Measurements from ENCODE around the gene KIF20B. TPM values are rescaled to one million over a fixed set of nuclear protein-coding genes. Genes with fewer than 3 reads are reported as not detected.

Gene KIF20B
- total and polyA plus RNA-seq, 2 of the 13 experiments (the other 11 are each of a cell fraction or from before 2014, with no cell fraction given), result 3.5 to 38.6 TPM

- peak; percentile 68 for TF ChIP-seq HNF1B (CRISPR knock-in tag; IDR thresholded peaks at IDR 0.05)
- no peak for TF ChIP-seq MTA1 (CRISPR knock-in tag; IDR thresholded peaks at IDR 0.05; ENCODE audit: borderline replicate concordance)
- TF ChIP-seq ZNF501 (CRISPR knock-in tag; IDR thresholded peaks at IDR 0.05), result no peak
- no peak for TF ChIP-seq BCL3 (CRISPR knock-in tag; IDR thresholded peaks at IDR 0.05)
- no peak for TF ChIP-seq ERF (CRISPR knock-in tag; IDR thresholded peaks at IDR 0.05)
- no peak for TF ChIP-seq ZNF10 (CRISPR knock-in tag; IDR thresholded peaks at IDR 0.05; ENCODE audit: borderline replicate concordance, low read depth)
- TF ChIP-seq HOMEZ (CRISPR knock-in tag; IDR thresholded peaks at IDR 0.05; ENCODE audit: low read depth), result peak; percentile 47; the same call in 1 of the 2 replicates
- TF ChIP-seq, protein P1, sequence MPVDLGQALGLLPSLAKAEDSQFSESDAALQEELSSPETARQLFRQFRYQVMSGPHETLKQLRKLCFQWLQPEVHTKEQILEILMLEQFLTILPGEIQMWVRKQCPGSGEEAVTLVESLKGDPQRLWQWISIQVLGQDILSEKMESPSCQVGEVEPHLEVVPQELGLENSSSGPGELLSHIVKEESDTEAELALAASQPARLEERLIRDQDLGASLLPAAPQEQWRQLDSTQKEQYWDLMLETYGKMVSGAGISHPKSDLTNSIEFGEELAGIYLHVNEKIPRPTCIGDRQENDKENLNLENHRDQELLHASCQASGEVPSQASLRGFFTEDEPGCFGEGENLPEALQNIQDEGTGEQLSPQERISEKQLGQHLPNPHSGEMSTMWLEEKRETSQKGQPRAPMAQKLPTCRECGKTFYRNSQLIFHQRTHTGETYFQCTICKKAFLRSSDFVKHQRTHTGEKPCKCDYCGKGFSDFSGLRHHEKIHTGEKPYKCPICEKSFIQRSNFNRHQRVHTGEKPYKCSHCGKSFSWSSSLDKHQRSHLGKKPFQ (CRISPR knock-in tag; IDR thresholded peaks at IDR 0.05; ENCODE audit: insufficient replicate concordance), result no peak
- no peak for TF ChIP-seq ZNF816 (CRISPR knock-in tag; IDR thresholded peaks at IDR 0.05; ENCODE audit: borderline replicate concordance)
- TF ChIP-seq ZMYM4 (CRISPR knock-in tag; IDR thresholded peaks at IDR 0.05), result peak; percentile 82
- TF ChIP-seq ZSCAN20 (CRISPR knock-in tag; IDR thresholded peaks at IDR 0.05; ENCODE audit: borderline replicate concordance), result peak; percentile 55; the same call in 1 of the 2 replicates
- no peak for TF ChIP-seq PHB2 (IDR thresholded peaks at IDR 0.05; ENCODE audit: partially characterized antibody)
- TF ChIP-seq MTA3 (CRISPR knock-in tag; IDR thresholded peaks at IDR 0.05), result no peak
- TF ChIP-seq, protein P2, sequence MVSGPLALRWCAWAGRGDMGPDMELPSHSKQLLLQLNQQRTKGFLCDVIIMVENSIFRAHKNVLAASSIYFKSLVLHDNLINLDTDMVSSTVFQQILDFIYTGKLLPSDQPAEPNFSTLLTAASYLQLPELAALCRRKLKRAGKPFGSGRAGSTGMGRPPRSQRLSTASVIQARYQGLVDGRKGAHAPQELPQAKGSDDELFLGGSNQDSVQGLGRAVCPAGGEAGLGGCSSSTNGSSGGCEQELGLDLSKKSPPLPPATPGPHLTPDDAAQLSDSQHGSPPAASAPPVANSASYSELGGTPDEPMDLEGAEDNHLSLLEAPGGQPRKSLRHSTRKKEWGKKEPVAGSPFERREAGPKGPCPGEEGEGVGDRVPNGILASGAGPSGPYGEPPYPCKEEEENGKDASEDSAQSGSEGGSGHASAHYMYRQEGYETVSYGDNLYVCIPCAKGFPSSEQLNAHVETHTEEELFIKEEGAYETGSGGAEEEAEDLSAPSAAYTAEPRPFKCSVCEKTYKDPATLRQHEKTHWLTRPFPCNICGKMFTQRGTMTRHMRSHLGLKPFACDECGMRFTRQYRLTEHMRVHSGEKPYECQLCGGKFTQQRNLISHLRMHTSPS (CRISPR knock-in tag; IDR thresholded peaks at IDR 0.05; ENCODE audit: low read depth), result no peak
- no peak for TF ChIP-seq ZNF839 (CRISPR knock-in tag; IDR thresholded peaks at IDR 0.05; ENCODE audit: borderline replicate concordance)
- TF ChIP-seq, protein P3, sequence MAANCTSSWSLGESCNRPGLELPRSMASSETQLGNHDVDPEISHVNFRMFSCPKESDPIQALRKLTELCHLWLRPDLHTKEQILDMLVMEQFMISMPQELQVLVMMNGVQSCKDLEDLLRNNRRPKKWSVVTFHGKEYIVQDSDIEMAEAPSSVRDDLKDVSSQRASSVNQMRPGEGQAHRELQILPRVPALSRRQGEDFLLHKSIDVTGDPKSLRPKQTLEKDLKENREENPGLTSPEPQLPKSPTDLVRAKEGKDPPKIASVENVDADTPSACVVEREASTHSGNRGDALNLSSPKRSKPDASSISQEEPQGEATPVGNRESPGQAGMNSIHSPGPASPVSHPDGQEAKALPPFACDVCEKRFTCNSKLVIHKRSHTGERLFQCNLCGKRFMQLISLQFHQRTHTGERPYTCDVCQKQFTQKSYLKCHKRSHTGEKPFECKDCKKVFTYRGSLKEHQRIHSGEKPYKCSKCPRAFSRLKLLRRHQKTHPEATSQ (CRISPR knock-in tag; IDR thresholded peaks at IDR 0.05; ENCODE audit: borderline replicate concordance), result 0 out of 2 replicates have a peak, but pooled peaks have one; percentile 46
- TF ChIP-seq IKZF4 (CRISPR knock-in tag; IDR thresholded peaks at IDR 0.05; ENCODE audit: borderline replicate concordance, low read depth, not compliant biosample characterization), result no peak
- no peak for TF ChIP-seq JUNB (CRISPR knock-in tag; IDR thresholded peaks at IDR 0.05; ENCODE audit: borderline replicate concordance)
- TF ChIP-seq TCF7 (IDR thresholded peaks at IDR 0.05; ENCODE audit: low read depth), result peak; percentile 95
These were observed 112.9 kb downstream of the KIF20B start (continued) for GRCh38 chr10:89814278-89814677.
